Ascending aorta (tissue), 2 donors: ENCODE measurements around the gene SEL1L. TPM values are rescaled to one million over a fixed set of nuclear protein-coding genes. Genes with fewer than 3 reads are reported as not detected.

Experiments used
- DNase-seq, 2 donors: peaks; one replicate each; pipeline ENCODE4 v3.0.0-alpha.2; 2019; ENCODE audit warnings: low spot score in 2 of 2
- H3K27ac ChIP-seq, 2 donors: fragments of 200-600 bp; sonication (generic); one replicate each; pipeline ENCODE4 v1.5.1; 2016 to 2017; ENCODE audit warnings: mild to moderate bottlenecking in 1 of 2
- H3K27me3 ChIP-seq: fragments of 200-600 bp; sonication (generic); one replicate; pipeline ENCODE4 v1.5.1; 2017
- H3K36me3 ChIP-seq, 2 donors: fragments of 200-600 bp; sonication (generic); one replicate each; pipeline ENCODE4 v1.5.1; 2016
- H3K4me1 ChIP-seq, 2 donors: fragments of 200-600 bp; sonication (generic); one replicate each; pipeline ENCODE4 v1.5.1; 2016 to 2017; ENCODE audit warnings: mild to moderate bottlenecking in 1 of 2
- H3K4me3 ChIP-seq, 2 donors: fragments of 200-600 bp; sonication (generic); one replicate each; pipeline ENCODE4 v1.5.1; 2016 to 2017; ENCODE audit warnings: mild to moderate bottlenecking in 1 of 2
- H3K9me3 ChIP-seq, 2 donors: fragments of 200-600 bp; sonication (generic); one replicate each; pipeline ENCODE4 v1.5.1; 2016
- CTCF ChIP-seq, 3 experiments: fragments of 200-600 bp in 2 of 3; fragments of 450-650 bp in 1 of 3; sonication (generic) in 2 of 3; IDR thresholded peaks; one replicate each; pipeline ENCODE4 v1.5.1; 2016 to 2019; ENCODE audit warnings: antibody characterized with exemption in 3 of 3, mild to moderate bottlenecking in 1 of 3, moderate library complexity in 1 of 3
- intact Hi-C: fragments of 100-400 bp; cut with DNase I; formaldehyde crosslinking; loops from one replicate; pipeline ENCODE4 v1.15.1; 2023
- total RNA-seq: library from RNA; depleted of rRNA; stranded (reverse); fragments of >200 nt; gene quantifications from one replicate; pipeline ENCODE4 v1.1.0, GENCODE V29; 2016

The SEL1L gene
- total RNA-seq, 1 donor from 2014 or later, result 37.3 TPM

- Histone ChIP-seq H3K36me3 (no peaks in the 10 kb centered on the region), H3K4me1 (no peaks in the 10 kb centered on the region), H3K4me3 (no peak overlapping the region), H3K27ac (no peak overlapping the region), H3K9me3 (no peaks in the 10 kb centered on the region), H3K27me3 (no peaks in the 10 kb centered on the region)
- DNase-seq, result no peak
- TF ChIP-seq CTCF (IDR thresholded peaks at IDR 0.05), result peak; percentile 18 to 74 (median 39)
- intact Hi-C loops, result no loop called here
Measured at GRCh38 chr14:81565441-81566290, 32.0 kb upstream of the SEL1L start.

GRCh38 chr14:81562818-81563217 lies 29.2 kb upstream of the SEL1L start:
- no peak overlapping the region for H3K4me3 ChIP-seq

DNA sequence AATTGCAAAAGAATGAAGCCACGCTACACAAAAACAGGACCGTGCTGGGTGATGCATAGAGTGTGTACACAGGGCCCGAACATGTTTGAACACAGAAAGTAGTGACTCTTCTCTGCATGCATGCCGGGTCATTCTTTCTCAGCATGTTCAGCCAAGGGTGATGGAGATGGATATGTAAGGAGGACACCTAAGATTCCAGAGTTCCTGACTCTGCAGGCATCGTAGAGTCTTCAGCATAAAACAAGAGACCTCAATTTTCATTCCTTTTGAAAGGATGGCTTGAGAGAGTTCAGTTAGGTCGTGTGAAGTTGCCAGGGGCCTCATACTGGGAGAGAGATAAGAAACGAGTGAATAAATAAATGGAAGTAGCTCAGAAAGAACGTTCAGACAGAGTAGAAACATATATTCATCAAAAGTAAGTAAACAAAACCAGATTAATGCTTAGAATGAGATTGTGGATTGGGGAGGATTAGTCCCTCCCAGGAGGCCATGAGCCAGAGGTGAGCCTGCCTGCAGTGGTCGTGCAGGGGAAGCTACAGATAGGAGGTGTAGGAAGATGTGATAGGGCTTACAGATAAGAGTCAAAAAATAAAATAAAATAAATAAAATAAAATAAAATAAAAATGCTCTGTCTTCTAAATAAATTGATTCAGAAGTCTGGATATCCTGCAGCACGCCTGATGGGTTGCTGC lies 27.6 kb upstream of the SEL1L start:
- no peaks in the 10 kb centered on the region for H3K9me3 ChIP-seq
- intact Hi-C loops, result no loop called here
- H3K4me3 ChIP-seq, result no peak overlapping the region
- DNase-seq, result no peak
- no peaks in the 10 kb centered on the region for H3K36me3 ChIP-seq
- TF ChIP-seq CTCF (IDR thresholded peaks at IDR 0.05), result no peak
- H3K27ac ChIP-seq, result no peak overlapping the region
- H3K4me1 ChIP-seq, result no peaks in the 10 kb centered on the region
- no peaks in the 10 kb centered on the region for H3K27me3 ChIP-seq

More at GRCh38 chr14:81562818-81563217, 29.2 kb upstream of the SEL1L start:
- no peaks in the 10 kb centered on the region for H3K9me3 ChIP-seq
- no peaks in the 10 kb centered on the region for H3K27me3 ChIP-seq
- no peak for TF ChIP-seq CTCF (IDR thresholded peaks at IDR 0.05)
- intact Hi-C loops, result no loop called here
- H3K36me3 ChIP-seq, result no peaks in the 10 kb centered on the region
- no peak overlapping the region for H3K27ac ChIP-seq
- no peak for DNase-seq
- no peaks in the 10 kb centered on the region for H3K4me1 ChIP-seq

- H3K9me3 ChIP-seq, result no peaks in the 10 kb centered on the region
- no peak for TF ChIP-seq CTCF (IDR thresholded peaks at IDR 0.05)
- H3K27me3 ChIP-seq, result no peaks in the 10 kb centered on the region
- intact Hi-C loops, result no loop called here
- no peak for DNase-seq
- H3K36me3 ChIP-seq, result no peaks in the 10 kb centered on the region
- H3K4me1 ChIP-seq, result no peaks in the 10 kb centered on the region
- no peak overlapping the region for H3K4me3 ChIP-seq
- no peak overlapping the region for H3K27ac ChIP-seq
Measured at GRCh38 chr14:81559385-81559784, 25.7 kb upstream of the SEL1L start.

DNA sequence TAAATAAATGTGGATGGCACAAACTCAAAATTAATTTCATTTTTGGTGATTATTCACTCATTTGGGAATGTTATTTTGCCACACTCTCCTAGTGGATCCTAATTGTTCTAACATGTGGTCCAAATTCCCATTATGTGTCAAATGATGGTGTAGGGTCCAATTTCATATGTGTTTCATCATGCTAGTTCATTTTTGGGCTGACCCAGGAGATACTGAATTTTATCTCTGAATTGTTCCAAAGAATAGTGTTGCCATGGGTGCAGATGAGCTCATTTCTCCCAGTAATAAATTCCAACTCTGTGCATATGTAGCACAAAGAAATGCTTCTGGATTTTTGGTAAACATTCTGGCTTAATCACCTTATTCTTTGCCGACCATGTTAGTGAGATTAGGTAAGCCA lies 23.5 kb upstream of the SEL1L start:
- TF ChIP-seq CTCF (IDR thresholded peaks at IDR 0.05), result no peak
- H3K9me3 ChIP-seq, result no peaks in the 10 kb centered on the region
- no peak for DNase-seq
- no peaks in the 10 kb centered on the region for H3K36me3 ChIP-seq
- no peak overlapping the region for H3K4me3 ChIP-seq
- no peak overlapping the region for H3K27ac ChIP-seq
- no peaks in the 10 kb centered on the region for H3K27me3 ChIP-seq
- intact Hi-C loops, result no loop called here
- no peaks in the 10 kb centered on the region for H3K4me1 ChIP-seq
